IPS-18c (cell line): ENCODE results near the gene GRPEL2.
A peak's percentile ranks its signal among the peaks of the same experiment; 100 is the strongest.

Experiments
- H3K4me3 ChIP-seq: 2 replicates; pipeline ENCODE4 v1.7.0; 2013; ENCODE audit warnings: low read depth, mild to moderate bottlenecking, low read length, moderate library complexity; ENCODE audit not compliant: insufficient read depth
- H3K9me3 ChIP-seq: one replicate; pipeline ENCODE4 v1.6.1; 2013; ENCODE audit warnings: mild to moderate bottlenecking, low read length, moderate library complexity; ENCODE audit not compliant: control insufficient read depth, insufficient read depth

The GRPEL2 gene, protein sequence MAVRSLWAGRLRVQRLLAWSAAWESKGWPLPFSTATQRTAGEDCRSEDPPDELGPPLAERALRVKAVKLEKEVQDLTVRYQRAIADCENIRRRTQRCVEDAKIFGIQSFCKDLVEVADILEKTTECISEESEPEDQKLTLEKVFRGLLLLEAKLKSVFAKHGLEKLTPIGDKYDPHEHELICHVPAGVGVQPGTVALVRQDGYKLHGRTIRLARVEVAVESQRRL

DNA sequence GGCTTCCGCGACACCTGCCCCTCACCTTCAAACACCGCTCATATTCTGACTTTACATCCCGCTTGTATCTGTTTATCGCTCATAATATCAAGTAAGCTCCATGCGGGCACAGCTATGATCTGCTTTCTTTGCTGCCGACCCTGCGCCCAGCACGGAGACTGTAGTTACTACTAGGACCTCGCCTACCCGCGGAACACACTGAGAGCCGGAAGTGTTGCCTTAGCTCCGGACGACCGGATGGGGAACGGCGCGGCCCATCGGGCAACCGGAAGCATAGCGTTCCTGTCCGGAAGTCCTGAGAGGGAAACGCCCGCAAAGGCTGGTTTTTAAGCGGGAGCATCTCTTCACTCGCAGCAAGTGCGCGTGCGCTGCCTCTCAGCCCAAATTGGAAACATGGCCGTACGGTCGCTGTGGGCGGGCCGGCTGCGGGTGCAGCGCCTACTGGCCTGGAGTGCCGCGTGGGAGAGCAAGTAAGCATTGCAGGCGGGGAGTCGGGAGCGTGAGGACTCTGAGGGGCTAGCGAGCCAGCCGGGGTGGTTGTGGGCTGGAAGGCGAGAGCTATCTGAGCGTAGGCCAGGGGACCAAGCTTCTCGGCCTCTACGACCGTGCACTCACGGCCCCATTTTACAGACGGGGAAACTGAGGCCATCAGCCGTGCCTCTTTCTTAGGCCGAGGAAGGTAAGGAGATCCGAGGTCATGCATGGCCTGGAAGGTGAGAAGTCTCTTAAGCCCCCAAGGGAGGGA, at the start of gene GRPEL2:
TSS of gene GRPEL2 (plus strand) at position 353 of the 745 bp plus-strand sequence. CDS start at position 394, 41 bp downstream.
- no peaks in the 10 kb centered on the region for H3K9me3 ChIP-seq

DNA sequence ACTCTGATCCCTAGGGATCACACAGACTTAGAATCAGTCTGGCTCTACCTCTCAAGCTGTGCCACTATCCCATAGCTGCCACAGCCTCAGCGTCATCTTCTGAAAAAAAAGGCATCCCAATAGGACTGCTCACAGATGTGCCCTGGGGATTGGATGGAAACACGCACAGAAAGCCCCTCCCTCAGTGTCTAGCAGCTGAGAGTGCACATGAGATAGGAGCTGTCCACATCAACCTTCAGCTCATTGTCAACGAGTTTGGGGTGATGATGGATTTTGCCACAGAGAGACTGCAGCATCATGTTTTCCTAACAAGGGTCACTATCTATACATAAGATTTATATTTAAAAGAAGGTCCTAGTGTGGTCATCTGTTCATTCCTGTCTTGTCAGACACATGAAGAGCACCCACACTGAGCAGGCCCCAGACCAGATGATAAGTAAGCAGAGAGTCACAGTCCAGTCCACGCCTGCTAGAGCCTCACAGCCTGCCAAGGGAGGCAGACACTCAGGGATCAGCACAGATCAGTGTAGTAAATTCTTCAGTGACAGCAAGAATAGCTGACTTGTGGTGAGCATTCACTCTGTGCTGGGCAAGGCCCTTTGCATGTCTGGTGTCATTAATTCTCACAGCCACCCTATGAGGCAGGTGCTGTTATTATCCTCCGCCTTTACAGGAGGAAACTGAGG, 47.8 kb upstream of the GRPEL2 start:
- Histone ChIP-seq H3K4me3 (no peak overlapping the region), H3K9me3 (no peaks in the 10 kb centered on the region)

More for the DNA sequence above, at the start of gene GRPEL2:
- H3K4me3 ChIP-seq, result peak within 1 kb of the TSS; percentile 86

DNA sequence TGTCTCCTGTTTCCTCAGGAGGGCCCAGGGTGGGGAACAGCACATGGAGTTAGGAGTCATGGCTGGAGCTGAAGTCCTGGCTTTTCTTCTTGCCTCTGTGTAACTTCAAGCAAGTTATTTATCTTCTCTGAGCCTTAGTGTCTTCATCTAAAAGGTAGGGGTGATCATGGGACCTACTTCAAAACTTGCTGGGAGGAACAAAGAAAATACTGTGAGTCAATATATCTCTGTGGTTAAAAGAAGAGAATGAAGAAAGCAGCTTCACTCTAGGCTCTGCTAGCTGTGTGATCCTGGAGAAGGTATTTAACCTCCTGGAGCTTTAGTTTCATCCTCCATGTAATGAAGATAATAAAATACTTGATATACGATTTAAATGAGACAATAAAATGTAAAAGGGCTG, 47.1 kb upstream of the GRPEL2 start:
- Histone ChIP-seq H3K4me3 (no peak overlapping the region), H3K9me3 (no peaks in the 10 kb centered on the region)

DNA sequence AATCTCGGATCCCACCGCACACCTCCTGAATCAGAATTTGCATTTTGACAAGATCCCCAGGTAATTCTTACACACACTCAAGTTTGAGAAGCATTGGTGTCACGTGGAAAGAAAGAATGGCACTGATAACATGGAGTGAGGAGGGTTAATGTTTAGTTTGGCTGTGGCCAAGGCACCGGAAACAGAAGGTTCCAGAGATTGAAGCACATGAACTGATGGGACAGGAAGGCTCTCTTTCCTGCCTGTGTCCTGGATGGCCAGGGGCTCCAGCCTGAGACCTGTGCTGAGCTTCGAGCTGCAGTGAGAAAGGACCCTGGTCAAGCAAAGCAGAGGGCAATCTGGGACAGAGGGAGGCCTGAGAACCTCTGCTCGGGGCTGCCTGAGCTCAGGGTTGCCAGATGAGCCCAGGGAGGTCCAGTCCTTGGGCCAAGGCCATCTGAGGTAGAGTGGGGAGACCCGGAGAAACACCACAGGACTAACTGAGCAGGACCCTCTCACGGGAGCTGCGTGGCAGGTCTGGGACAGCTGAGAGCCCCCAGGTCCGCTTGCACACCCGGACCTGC, 46.4 kb upstream of the GRPEL2 start:
- H3K4me3 ChIP-seq, result no peak overlapping the region

DNA sequence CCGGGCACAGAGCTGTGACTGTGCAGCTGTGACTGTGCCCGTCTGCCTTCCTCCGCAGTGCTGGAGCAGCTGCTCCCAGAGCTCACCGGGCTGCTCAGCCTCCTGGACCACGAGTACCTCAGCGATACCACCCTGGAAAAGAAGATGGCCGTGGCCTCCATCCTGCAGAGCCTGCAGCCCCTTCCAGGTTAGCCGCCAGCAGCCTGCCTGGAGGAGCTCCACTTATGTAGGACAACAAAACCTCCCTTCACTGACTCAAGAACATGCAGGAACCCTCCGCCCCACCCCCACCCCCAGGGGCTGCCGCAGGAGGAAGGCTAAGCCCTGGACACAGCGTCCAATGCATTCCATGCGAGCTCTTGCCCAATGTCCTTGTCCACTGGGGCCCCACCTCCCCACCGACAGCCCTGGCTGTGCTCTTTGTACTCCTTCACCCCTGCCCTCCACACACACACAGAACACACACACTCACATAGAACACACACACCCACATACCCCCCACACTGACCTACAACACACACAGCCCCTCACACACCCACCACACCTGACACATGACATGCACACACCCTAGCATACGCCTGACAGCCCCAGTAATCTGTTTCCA, 45.7 kb upstream of the GRPEL2 start:
- Histone ChIP-seq H3K4me3 (no peak overlapping the region), H3K9me3 (no peaks in the 10 kb centered on the region)

More for the DNA sequence above, 46.4 kb upstream of the GRPEL2 start:
- H3K9me3 ChIP-seq, result no peaks in the 10 kb centered on the region

DNA sequence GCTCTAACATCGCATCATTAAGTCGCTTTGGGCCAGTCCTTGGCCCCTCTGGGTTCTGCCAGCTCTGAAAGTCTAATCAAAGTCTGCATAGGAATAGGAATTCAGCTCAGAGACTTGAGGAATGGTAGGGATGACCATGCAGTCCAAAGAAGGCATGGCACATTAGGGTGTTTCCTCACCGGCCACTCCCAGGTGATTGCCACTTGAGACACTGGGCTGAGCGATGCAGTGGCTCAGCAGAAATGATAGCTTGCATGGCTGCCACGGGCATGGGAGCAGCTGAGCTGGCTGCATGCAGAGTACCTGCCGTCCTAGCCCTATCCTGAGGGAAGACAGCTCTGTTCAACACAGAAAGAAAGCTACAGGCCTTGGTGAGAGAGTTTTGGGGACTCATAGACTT, 44.9 kb upstream of the GRPEL2 start:
- H3K9me3 ChIP-seq, result no peaks in the 10 kb centered on the region
- no peak overlapping the region for H3K4me3 ChIP-seq

DNA sequence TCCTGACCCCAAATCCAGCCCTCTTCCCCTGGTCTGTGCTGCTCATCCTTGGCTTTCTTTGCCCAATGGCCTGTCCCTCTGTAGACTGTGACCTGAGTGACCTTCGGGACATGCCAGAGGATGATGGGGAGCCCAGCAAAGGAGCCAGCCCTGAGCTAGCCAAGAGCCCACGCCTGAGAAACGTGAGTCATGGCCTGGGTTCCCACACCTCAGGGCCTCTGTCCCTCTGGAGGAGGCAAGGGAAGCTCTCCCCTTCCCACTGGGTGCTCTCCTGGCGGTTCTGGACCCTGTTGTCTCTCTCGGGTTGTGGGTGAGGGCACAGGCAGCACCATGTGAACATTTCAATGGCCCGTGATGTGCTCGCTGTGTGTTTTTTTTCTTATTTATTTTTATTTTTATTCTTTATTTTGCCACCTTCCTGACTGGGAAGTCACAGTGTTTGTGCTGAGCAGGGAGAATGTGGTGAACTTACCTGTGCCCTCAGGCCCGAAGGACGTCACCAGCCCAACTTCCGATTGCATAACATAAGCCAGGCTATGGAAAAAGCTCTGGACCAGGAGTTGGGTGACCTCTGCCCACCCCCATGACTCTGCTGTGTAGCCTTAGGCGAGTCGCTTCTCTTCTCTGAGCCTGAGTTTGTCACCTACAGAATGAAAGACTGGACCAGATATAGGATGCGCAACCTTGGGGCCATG, 44.1 kb upstream of the GRPEL2 start:
- no peak overlapping the region for H3K4me3 ChIP-seq
- H3K9me3 ChIP-seq, result no peaks in the 10 kb centered on the region

DNA sequence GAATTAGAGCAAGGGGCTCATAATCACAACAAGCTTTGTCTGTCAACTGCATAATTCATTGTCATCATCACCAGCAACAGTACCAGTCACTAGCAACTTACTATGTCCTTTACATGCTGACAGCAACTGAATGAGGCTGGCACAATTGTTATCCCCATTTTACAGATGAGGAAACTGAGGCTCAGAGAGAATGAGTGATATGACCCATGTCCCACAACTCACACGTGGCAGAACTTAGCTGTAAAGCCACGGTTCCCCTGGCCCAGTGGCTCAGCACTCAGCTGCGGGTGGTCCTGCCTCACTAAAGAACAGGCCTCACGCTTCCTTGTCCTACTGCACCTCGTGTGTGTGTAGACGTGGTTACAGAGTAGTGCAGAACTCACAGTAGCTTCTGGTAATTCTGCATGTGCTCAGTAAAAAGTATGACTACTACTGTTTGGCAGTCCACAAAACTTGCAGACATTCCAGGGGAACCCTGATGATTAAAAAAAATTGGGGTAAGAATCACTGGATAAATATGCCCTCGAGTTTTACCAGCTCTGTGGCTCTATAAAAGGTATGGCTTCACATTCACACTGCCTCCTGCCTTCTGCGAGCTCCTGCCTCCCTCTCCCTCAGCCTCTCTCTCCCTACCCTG, 43.4 kb upstream of the GRPEL2 start:
- Histone ChIP-seq H3K9me3 (no peaks in the 10 kb centered on the region), H3K4me3 (no peak overlapping the region)

DNA sequence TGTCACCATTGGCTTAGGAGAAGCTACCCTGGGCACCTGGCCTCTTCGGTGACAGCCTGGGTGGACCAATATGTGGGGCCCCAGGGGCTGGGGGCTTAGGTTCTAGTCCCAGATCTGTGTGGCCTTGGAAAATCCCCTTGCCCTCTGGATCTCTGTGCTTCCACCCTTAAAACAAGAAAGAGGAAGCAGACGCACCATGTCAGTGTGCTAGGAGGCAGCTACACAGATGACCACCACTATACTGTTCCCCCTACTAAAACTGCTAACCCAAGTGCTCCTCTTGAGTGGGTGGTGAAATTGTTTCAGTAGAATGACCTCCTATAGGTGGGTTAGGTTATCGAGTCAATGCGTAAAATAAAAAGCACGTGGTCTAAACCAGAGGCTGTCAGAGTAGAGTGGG, 42.7 kb upstream of the GRPEL2 start:
- Histone ChIP-seq H3K9me3 (no peaks in the 10 kb centered on the region), H3K4me3 (no peak overlapping the region)

DNA sequence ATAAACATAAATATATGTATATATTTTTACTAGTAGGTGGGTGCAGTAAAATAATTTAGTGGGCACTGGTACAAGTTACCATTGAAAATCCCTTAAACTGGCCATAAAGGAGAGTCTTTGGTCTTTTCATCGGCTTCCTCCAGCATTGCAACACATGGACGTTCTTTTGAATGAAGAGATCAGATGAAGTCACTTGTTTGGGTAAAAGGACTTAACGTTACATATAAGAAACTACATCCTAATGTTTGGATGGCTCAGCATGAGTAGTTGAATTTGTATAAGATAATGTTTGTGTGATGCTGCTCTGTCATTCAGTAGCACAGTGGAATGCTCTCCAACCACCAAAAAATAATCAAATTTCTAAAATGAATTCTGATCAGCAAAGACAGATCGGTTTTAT, 42.1 kb upstream of the GRPEL2 start:
- H3K9me3 ChIP-seq, result no peaks in the 10 kb centered on the region
- no peak overlapping the region for H3K4me3 ChIP-seq

DNA sequence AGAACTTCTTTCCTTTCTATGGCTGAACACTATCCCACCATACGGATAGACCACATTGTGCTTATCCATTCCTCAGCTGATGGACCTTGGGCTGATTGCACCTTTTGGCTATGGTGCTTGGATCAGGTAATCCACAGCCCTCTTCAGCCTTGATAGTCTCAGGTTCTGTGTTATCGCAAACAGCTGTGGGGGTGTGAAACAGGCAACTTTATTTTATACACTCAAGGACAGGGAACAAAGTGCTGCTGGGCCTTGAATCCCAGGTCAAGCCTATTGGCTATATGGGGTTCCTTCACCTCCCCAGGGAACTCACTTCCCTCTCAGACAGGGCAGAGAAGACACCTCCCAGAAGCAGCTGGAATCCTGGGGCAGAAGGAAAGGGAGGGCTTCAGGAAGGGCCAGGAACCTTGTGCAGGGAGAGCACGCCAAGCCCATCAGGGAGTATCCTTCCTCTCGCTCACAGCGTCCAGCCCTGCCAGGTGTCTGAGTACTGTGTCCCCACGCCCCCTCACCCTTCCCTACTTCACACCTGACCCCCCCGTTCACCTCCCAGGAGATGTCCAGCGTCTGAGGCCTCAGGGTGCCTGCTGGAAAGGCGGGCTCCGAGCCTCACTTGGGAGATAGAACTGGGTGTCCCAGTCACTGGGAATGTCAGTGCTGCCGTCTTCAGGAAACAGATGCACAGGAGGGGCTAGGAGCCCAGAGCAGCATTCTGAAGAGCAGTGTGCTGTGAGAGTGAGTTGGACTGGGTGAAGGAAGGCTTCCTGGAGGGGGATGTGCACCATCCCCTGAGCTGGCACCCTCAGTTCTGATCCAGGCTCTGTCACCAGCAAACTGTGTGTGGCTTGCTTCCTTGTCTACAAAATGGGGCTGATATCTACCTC, 40.9 kb upstream of the GRPEL2 start:
- H3K9me3 ChIP-seq, result no peaks in the 10 kb centered on the region
- H3K4me3 ChIP-seq, result no peak overlapping the region

DNA sequence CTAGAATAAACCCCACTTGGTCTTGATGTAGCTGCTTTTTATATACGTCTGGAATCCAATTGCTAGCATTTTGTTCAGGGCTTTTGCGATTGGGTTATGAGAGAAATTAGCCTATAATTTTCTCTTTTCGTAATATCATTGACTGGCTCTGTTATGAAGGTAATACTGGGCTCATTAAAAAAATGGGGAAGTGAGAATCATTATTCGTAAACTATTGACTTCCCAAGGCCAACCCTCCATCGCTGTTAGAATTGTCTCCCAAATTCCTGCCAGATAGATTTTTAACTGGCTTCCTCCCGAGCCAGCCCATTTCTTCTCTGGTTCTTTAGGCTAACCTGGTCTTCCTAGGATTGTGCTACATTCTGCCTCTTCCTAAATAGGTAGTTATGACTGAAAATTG, 35.9 kb upstream of the GRPEL2 start:
- Histone ChIP-seq H3K9me3 (no peaks in the 10 kb centered on the region), H3K4me3 (no peak overlapping the region)

DNA sequence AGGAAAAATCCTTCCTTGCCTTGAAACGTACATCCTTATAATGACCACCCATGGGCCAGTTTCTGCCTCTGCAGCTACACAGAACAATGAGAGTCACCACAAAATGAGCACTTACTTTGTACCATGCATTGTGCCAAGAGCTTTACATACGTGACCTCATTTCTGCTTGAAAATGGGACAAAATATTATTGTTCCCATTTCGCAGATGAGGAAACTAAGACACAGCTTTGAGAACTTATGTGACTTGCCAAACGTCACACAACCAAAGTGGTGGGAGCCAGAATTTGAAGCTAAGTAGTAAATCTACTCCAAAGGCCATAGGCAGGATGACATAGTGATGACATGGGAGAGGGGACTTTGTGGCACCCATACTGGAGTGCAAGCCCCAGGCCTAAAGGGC, 34.8 kb upstream of the GRPEL2 start:
- H3K9me3 ChIP-seq, result no peaks in the 10 kb centered on the region
- H3K4me3 ChIP-seq, result no peak overlapping the region

DNA sequence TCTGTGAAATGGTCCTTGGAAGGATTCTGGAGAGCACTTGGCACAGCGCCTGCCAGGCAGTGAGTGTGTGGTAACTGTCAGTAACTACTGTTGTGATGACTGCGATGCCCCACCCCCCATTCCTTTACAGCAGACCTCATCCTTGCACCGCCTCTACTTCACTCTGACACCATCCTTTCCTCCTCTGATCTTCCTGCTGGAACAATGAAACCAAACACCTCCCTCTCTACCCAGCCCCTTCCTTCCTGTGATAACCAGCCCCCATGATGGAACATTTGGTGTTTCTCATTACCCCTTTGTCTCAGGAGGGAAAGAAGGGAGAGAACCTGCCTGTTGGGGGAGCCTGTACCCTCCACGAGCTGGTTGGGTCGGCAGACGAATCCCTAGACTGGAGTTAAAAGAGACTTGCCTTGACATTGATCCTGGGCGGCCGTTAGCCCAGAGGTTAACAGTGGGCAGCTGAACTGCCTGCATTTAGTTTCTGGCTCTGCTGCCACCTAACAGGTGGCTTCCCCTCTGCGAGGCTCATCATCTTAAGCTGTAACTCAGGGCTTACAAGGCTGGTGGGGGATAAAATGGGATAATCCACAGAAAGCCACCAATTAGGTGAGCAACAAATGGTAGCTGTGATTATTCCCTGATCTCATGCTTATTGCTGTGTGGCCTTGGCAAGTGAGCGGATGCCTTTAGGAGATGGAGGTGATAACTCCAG, 34.2 kb upstream of the GRPEL2 start:
- no peak overlapping the region for H3K4me3 ChIP-seq
- no peaks in the 10 kb centered on the region for H3K9me3 ChIP-seq

DNA sequence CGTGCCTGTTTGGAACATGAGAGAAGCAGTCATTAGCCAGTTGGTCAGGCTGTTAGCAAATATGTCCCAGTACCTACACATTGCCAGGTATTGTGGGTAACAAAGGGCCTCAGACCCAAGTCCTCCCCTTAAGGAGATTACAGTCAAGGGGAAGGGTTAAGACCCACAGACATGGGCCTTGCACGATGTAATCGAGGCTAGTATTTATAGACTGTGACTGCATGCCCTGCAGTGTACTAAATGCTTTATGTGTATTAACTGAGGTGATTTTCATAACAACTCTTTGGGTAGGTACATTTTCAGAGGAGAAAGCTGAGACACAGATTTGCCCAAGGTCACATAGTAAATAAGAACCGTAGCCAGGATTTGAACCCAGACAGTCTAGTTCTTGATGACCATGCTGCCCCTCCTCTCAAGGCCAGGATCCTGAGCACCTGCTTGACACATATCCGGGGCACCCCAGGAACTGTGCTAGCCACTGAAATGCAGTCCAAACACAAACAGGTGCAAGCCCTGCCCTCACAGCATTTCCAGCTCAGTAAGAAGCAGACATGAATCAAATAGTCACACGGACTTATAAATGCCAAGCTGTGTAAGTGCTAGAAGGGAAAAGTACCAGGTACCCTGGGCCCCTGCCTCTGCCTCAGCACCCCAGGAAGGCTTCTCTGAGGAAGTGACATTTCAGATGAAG, 32.0 kb upstream of the GRPEL2 start:
- no peaks in the 10 kb centered on the region for H3K9me3 ChIP-seq
- no peak overlapping the region for H3K4me3 ChIP-seq
